ENCODE data around the gene NEBL. TPM values are rescaled to one million over a fixed set of nuclear protein-coding genes. Genes with fewer than 3 reads are reported as not detected.

The NEBL gene
- total RNA-seq, 1 experiment from 2014 or later, result 16.6 TPM

- Histone ChIP-seq H2AFZ (ENCODE audit: low read depth, low read length, poor library complexity, severe bottlenecking) (no peak overlapping the region), H3K27ac (ENCODE audit: low read depth, low read length) (no peak overlapping the region), H3K9ac (ENCODE audit: low read length) (no peak overlapping the region), H3K79me2 (ENCODE audit: insufficient read depth, low read length) (no peaks in the 10 kb centered on the region), H3K9me2 (ENCODE audit: insufficient read depth) (no peaks in the 10 kb centered on the region), H3K9me3 (ENCODE audit: control insufficient read depth in 1 of 2, insufficient read depth in 1 of 2, low read depth in 1 of 2, low read length in 2 of 2) (no peaks in the 10 kb centered on the region), H3K4me3 (replicated peaks in 1 of 2; ENCODE audit: low read depth in 1 of 2, low read length in 2 of 2) (no peak overlapping the region), H3K4me2 (ENCODE audit: low read length) (no peak overlapping the region), H3K36me3 (ENCODE audit: control insufficient read depth in 1 of 2, insufficient read depth in 2 of 2, low read length in 2 of 2) (no peaks in the 10 kb centered on the region; a peak in 1 of 4 replicates), H3K4me1 (ENCODE audit: control insufficient read depth in 1 of 2, insufficient read depth in 2 of 2, low read length in 2 of 2) (no peaks in the 10 kb centered on the region), H3K27me3 (ENCODE audit: insufficient read depth, low read length) (no peaks in the 10 kb centered on the region), H4K20me1 (ENCODE audit: insufficient read depth) (no peaks in the 10 kb centered on the region)
- RAD21 ChIA-PET (ENCODE audit: low non-redundant PET in 1 of 2, low total read pairs in 2 of 2, uncharacterized antibody in 2 of 2, unreplicated experiment in 2 of 2), result interaction anchor here in 1 of 2 experiments (0.6 kb wide), 1 partner anchor 258 kb away, joined by 3 read pairs; no protein-coding TSS in a partner anchor
- no peak for DNase-seq (ENCODE audit: low read depth, low spot score)
- TF ChIP-seq POLR2A (IDR thresholded peaks at IDR 0.05; ENCODE audit: borderline replicate concordance, extremely low read depth, insufficient read depth, insufficient read length), result no peak
- TF ChIP-seq CBX3 (IDR thresholded peaks at IDR 0.05; ENCODE audit: low read depth), result no peak
- TF ChIP-seq, protein P1, sequence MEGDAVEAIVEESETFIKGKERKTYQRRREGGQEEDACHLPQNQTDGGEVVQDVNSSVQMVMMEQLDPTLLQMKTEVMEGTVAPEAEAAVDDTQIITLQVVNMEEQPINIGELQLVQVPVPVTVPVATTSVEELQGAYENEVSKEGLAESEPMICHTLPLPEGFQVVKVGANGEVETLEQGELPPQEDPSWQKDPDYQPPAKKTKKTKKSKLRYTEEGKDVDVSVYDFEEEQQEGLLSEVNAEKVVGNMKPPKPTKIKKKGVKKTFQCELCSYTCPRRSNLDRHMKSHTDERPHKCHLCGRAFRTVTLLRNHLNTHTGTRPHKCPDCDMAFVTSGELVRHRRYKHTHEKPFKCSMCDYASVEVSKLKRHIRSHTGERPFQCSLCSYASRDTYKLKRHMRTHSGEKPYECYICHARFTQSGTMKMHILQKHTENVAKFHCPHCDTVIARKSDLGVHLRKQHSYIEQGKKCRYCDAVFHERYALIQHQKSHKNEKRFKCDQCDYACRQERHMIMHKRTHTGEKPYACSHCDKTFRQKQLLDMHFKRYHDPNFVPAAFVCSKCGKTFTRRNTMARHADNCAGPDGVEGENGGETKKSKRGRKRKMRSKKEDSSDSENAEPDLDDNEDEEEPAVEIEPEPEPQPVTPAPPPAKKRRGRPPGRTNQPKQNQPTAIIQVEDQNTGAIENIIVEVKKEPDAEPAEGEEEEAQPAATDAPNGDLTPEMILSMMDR (IDR thresholded peaks at IDR 0.05 in 2 of 3, conservative IDR thresholded peaks at IDR 0.05 in 1 of 3; ENCODE audit: borderline replicate concordance in 1 of 3, insufficient read depth in 1 of 3, low read depth in 2 of 3, low read length in 2 of 3), result no peak
- TF ChIP-seq MAX (IDR thresholded peaks at IDR 0.05), result no peak
- TF ChIP-seq ELF1 (IDR thresholded peaks at IDR 0.05; ENCODE audit: borderline replicate concordance, low read depth), result no peak
- TF ChIP-seq POLR2AphosphoS5 (IDR thresholded peaks at IDR 0.05; ENCODE audit: low read depth, low read length), result no peak
- TF ChIP-seq EZH2 (IDR thresholded peaks at IDR 0.05), result no peak
- TF ChIP-seq JUND (IDR thresholded peaks at IDR 0.05), result no peak
- no peak for TF ChIP-seq EZH2phosphoT487 (IDR thresholded peaks at IDR 0.05; ENCODE audit: borderline replicate concordance)
- no peak for ATAC-seq
- no TSS peak for BruUV-seq (replicated peaks)
- intact Hi-C loops (cut with micrococcal nuclease), result no loop called here
- POLR2A ChIA-PET, result no interaction called here
- CTCF ChIA-PET, result no interaction called here
Observed at GRCh38 chr10:20811131-20811530, 86.0 kb downstream of the NEBL start.

GRCh38 chr10:20809631-20810030, 87.5 kb downstream of the NEBL start:
- intact Hi-C loops (cut with micrococcal nuclease), result no loop called here
- H3K4me2 ChIP-seq (ENCODE audit: low read length), result no peak overlapping the region
- no peaks in the 10 kb centered on the region for H3K9me3 ChIP-seq (ENCODE audit: control insufficient read depth in 1 of 2, insufficient read depth in 1 of 2, low read depth in 1 of 2, low read length in 2 of 2)
- ChIA-PET RAD21 (ENCODE audit: low non-redundant PET in 1 of 2, low total read pairs in 2 of 2, uncharacterized antibody in 2 of 2, unreplicated experiment in 2 of 2) (no interaction called here), CTCF (no interaction called here), POLR2A (no interaction called here)
- no peak overlapping the region for H3K9ac ChIP-seq (ENCODE audit: low read length)
- H3K4me3 ChIP-seq (replicated peaks in 1 of 2; ENCODE audit: low read depth in 1 of 2, low read length in 2 of 2), result no peak overlapping the region
- H2AFZ ChIP-seq (ENCODE audit: low read depth, low read length, poor library complexity, severe bottlenecking), result no peak overlapping the region
- no peak overlapping the region for H3K27ac ChIP-seq (ENCODE audit: low read depth, low read length)
- H3K79me2 ChIP-seq (ENCODE audit: insufficient read depth, low read length), result no peaks in the 10 kb centered on the region
- H3K27me3 ChIP-seq (ENCODE audit: insufficient read depth, low read length), result no peaks in the 10 kb centered on the region
- no TSS peak for BruUV-seq (replicated peaks)
- H3K36me3 ChIP-seq (ENCODE audit: control insufficient read depth in 1 of 2, insufficient read depth in 2 of 2, low read length in 2 of 2), result no peaks in the 10 kb centered on the region; a peak in 1 of 4 replicates
- no peak for DNase-seq (ENCODE audit: low read depth, low spot score)
- no peak for ATAC-seq
- H3K9me2 ChIP-seq (ENCODE audit: insufficient read depth), result no peaks in the 10 kb centered on the region
- no peaks in the 10 kb centered on the region for H3K4me1 ChIP-seq (ENCODE audit: control insufficient read depth in 1 of 2, insufficient read depth in 2 of 2, low read length in 2 of 2)
- no peaks in the 10 kb centered on the region for H4K20me1 ChIP-seq (ENCODE audit: insufficient read depth)
- TF ChIP-seq ELF1 (IDR thresholded peaks at IDR 0.05; ENCODE audit: borderline replicate concordance, low read depth) (no peak), JUND (IDR thresholded peaks at IDR 0.05) (no peak), REST (IDR thresholded peaks at IDR 0.05; ENCODE audit: low read depth) (no peak), POLR2A (IDR thresholded peaks at IDR 0.05; ENCODE audit: borderline replicate concordance, extremely low read depth, insufficient read depth, insufficient read length) (no peak), MAX (IDR thresholded peaks at IDR 0.05) (no peak), ATF3 (IDR thresholded peaks at IDR 0.05) (no peak), EZH2 (IDR thresholded peaks at IDR 0.05) (no peak), EZH2phosphoT487 (IDR thresholded peaks at IDR 0.05; ENCODE audit: borderline replicate concordance) (no peak)

All from HCT116 (cell line).